ENCODE results near the gene NHSL2. TPM values are rescaled to one million over a fixed set of nuclear protein-coding genes. Genes with fewer than 3 reads are reported as not detected.
A peak's percentile ranks its signal among the peaks of the same experiment; 100 is the strongest.

The NHSL2 gene
- total and polyA plus RNA-seq, 8 donors, result under 0.01 to 6.4 (median 1.7) TPM

DNA sequence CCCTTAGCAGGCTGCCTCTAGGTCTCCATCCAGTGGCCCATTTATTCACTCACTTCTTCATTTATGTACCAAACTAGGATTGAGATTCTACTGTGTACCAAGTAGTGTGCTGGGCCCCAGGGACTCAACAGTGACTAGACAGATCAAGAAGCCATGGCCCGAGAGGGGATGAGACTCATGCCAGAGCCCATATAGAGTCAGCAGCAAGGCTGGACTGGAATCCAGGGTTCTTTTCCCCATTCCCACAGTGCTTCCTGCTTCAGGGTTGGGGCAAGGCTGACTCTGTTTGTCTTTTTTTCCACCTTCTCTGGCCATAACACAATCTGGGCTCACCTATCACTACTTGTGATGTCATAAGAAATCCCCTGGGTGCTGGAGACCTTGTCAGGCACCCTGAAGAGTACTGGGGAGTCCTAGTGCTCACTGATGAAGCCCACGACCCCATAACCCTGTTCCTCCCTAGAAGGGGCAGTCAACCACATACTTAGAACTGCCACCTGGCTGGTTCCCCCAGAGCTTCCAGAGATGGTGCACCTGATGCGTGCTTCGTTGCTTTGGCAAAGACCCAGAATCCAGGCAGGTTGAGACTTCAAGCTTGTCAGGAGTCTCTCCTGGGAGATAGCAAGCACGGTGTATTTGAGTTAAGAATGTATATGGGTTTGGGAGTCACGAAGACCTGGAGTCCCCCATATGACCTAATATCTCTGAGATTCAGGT lies 214.8 kb downstream of the NHSL2 start:
- Histone ChIP-seq H3K9me3 (no peaks in the 10 kb centered on the region), H3K4me3 (no peak overlapping the region), H3K27me3 (peaks cover 0 to 16% (median 0%) of the 10 kb centered on the region in 3 donors), H3K36me3 (no peaks in the 10 kb centered on the region), H3K27ac (peak overlapping the region in 3 of 5 donors; percentile 64 to 67 (median 65)), H3K4me1 (peaks cover 11 to 87% (median 43%) of the 10 kb centered on the region in 4 donors)
- intact Hi-C loops (cut with DNase I; ENCODE audit: low total_unique reads), result loop anchor here (5.0 kb wide), 1 partner anchor 103 kb away; no protein-coding TSS in a partner anchor
- TF ChIP-seq EP300 (IDR thresholded peaks at IDR 0.05) (no peak), POLR2A (IDR thresholded peaks at IDR 0.05) (no peak), POLR2AphosphoS5 (IDR thresholded peaks at IDR 0.05) (no peak)
- TF ChIP-seq, protein P1, sequence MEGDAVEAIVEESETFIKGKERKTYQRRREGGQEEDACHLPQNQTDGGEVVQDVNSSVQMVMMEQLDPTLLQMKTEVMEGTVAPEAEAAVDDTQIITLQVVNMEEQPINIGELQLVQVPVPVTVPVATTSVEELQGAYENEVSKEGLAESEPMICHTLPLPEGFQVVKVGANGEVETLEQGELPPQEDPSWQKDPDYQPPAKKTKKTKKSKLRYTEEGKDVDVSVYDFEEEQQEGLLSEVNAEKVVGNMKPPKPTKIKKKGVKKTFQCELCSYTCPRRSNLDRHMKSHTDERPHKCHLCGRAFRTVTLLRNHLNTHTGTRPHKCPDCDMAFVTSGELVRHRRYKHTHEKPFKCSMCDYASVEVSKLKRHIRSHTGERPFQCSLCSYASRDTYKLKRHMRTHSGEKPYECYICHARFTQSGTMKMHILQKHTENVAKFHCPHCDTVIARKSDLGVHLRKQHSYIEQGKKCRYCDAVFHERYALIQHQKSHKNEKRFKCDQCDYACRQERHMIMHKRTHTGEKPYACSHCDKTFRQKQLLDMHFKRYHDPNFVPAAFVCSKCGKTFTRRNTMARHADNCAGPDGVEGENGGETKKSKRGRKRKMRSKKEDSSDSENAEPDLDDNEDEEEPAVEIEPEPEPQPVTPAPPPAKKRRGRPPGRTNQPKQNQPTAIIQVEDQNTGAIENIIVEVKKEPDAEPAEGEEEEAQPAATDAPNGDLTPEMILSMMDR (IDR thresholded peaks at IDR 0.05), result no peak
- no peak for DNase-seq
- WGBS, 5 donors, result 36 to 80% (median 45%) methylated on average over 1 to 6 of the region's 6 CpGs

DNA sequence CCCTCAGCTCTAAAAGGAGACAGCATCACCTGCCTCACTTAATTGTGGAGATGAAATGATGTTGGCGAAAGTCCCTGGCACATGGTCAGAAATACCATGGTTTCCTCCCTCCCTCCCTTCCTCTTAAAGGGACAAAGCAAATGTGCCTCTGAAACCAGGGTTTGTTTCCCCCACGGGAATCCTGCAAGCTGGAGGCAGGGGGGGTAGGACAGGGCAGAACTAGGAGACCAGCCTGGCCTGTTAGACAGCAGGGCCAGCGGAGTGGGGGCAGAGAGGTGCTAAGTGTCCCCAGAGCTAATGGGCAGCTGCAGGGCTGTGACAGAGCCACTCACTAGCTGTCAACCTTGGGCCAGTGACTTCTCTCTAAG lies 215.4 kb downstream of the NHSL2 start:
- Histone ChIP-seq H3K27ac (peak overlapping the region in 4 of 5 donors; percentile 57 to 67 (median 64)), H3K9me3 (no peaks in the 10 kb centered on the region), H3K4me3 (no peak overlapping the region), H3K4me1 (peaks cover 9 to 87% (median 41%) of the 10 kb centered on the region in 4 donors), H3K27me3 (peaks cover 0 to 21% (median 0%) of the 10 kb centered on the region in 3 donors), H3K36me3 (no peaks in the 10 kb centered on the region)
- 16 to 41% (median 19%) methylated on average over 3 of the region's 3 CpGs; no CpG with 5 or more reads in 1 of the 5 donors for WGBS, 5 donors
- no peak for DNase-seq
- intact Hi-C loops (cut with DNase I; ENCODE audit: low total_unique reads), result loop anchor here (5.0 kb wide), 1 partner anchor 104 kb away; no protein-coding TSS in a partner anchor
- TF ChIP-seq, protein P1 (IDR thresholded peaks at IDR 0.05), result no peak
- no peak for TF ChIP-seq POLR2A (IDR thresholded peaks at IDR 0.05)
- TF ChIP-seq EP300 (IDR thresholded peaks at IDR 0.05), result no peak
- no peak for TF ChIP-seq POLR2AphosphoS5 (IDR thresholded peaks at IDR 0.05)

DNA sequence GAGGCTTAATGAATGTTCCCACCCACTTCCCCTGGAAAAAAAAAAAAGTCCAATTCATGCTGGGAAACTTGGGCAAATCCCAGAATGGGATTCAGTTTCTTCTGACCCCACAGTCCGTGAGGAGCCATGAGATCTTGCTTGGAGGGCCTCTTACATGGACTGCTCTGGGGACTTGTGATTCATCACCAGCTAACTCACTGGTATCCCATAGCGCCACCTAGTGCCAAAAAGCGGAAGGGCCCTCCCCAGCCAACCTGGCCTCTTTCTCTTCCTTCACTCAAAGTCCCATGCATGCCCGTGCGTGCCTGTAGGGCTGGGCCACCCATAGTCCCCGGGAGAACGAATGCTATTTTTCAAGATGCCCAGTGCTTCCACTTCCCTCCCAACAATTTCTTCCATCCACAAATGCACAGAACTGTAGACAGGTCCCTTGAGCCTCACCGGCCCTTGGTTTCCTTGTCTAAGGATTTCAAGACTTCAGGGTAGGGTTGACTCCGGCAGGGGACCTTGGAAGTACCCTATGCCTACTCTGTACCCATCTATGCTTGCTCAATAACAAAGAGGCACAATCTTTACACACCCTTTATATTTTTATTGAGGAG lies 216.0 kb downstream of the NHSL2 start:
- H3K4me3 ChIP-seq, result no peak overlapping the region
- H3K9me3 ChIP-seq, result peaks cover 0 to under 1% (median 0%) of the 10 kb centered on the region in 4 donors
- intact Hi-C loops (cut with DNase I; ENCODE audit: low total_unique reads), result loop anchor here (5.0 kb wide), 1 partner anchor 104 kb away; no protein-coding TSS in a partner anchor
- H3K4me1 ChIP-seq, result peaks cover 4 to 83% (median 40%) of the 10 kb centered on the region in 4 donors
- H3K27ac ChIP-seq, result peak overlapping the region in 4 of 5 donors; percentile 57 to 67 (median 64)
- DNase-seq, result peak; percentile 88 to 92
- TF ChIP-seq POLR2AphosphoS5 (IDR thresholded peaks at IDR 0.05), result peak in 2 of 3 donors; percentile 6 to 47
- TF ChIP-seq POLR2A (IDR thresholded peaks at IDR 0.05), result no peak
- TF ChIP-seq EP300 (IDR thresholded peaks at IDR 0.05), result no peak
- TF ChIP-seq, protein P1 (IDR thresholded peaks at IDR 0.05), result peak in 5 of 7 experiments; percentile 39 to 90 (median 79)
- whole genome bisulfite sequencing, 5 donors, result 17 to 23% (median 19%) methylated on average over 9 of the region's 9 CpGs
- H3K27me3 ChIP-seq, result peaks cover 0 to 21% (median 0%) of the 10 kb centered on the region in 3 donors
- no peaks in the 10 kb centered on the region for H3K36me3 ChIP-seq

DNA sequence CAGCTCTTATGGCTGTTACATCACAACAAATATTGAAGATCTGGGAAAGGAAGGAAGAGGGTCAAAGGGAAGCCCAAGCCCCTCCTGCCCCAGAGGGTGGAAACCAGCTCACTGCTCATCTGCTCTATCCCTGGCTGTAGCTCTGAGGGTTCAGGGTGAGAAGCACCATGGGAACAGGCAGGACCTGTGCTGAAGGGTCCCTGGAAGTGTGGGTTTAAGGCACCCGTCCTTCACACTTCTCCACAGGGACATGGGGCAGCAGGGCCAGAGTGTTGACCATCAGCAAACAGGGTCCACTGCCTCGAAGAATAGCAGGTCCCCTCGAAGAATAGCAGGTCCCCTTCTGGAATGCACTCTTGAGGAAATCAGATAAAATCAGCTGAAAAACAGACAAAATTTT lies 216.7 kb downstream of the NHSL2 start:
- H3K27me3 ChIP-seq, result peaks cover 0 to 27% (median 0%) of the 10 kb centered on the region in 3 donors
- 49 to 56% (median 51%) methylated on average over 1 to 3 of the region's 3 CpGs for WGBS, 5 donors
- intact Hi-C loops (cut with DNase I; ENCODE audit: low total_unique reads), result loop anchor here (5.0 kb wide), 1 partner anchor 105 kb away; no protein-coding TSS in a partner anchor

More for the DNA sequence above, 216.7 kb downstream of the NHSL2 start:
- Histone ChIP-seq H3K27ac (peak overlapping the region in 1 of 5 donors; percentile 67), H3K4me1 (peaks cover 4 to 80% (median 41%) of the 10 kb centered on the region in 4 donors), H3K36me3 (no peaks in the 10 kb centered on the region), H3K4me3 (no peak overlapping the region), H3K9me3 (peaks cover 0 to 4% (median 0%) of the 10 kb centered on the region in 4 donors)
- DNase-seq, result no peak
- TF ChIP-seq EP300 (IDR thresholded peaks at IDR 0.05) (no peak), POLR2AphosphoS5 (IDR thresholded peaks at IDR 0.05) (no peak), POLR2A (IDR thresholded peaks at IDR 0.05) (no peak)
- TF ChIP-seq, protein P1 (IDR thresholded peaks at IDR 0.05), result no peak
